HepG2 (cell line): Measurements from ENCODE around the gene NDOR1. TPM values are rescaled to one million over a fixed set of nuclear protein-coding genes. Genes with fewer than 3 reads are reported as not detected.
A peak's percentile ranks its signal among the peaks of the same experiment; 100 is the strongest.

ENCODE experiments used
- AKAP8 ChIP-seq: sonication (generic); formaldehyde crosslinking; IDR thresholded peaks from 2 replicates; pipeline ENCODE4 v1.5.1; 2020; ENCODE audit warnings: mild to moderate bottlenecking, missing genetic modification reagents
- ETV5 ChIP-seq: IDR thresholded peaks from 2 replicates; pipeline ENCODE4 v1.6.1; 2018; ENCODE audit warnings: missing biosample characterization, missing genetic modification reagents, inconsistent platforms, borderline replicate concordance
- GLI4 ChIP-seq: sonication (generic); formaldehyde crosslinking; IDR thresholded peaks from 2 replicates; pipeline ENCODE4 v1.5.1; 2020; ENCODE audit warnings: missing genetic modification reagents, mild to moderate bottlenecking, moderate library complexity, borderline replicate concordance
- HNRNPLL ChIP-seq: fragments of 200-400 bp; formaldehyde crosslinking; IDR thresholded peaks from 2 replicates; pipeline ENCODE4 v1.6.1; 2017; ENCODE audit warnings: mild to moderate bottlenecking, low read depth, low read length; ENCODE audit not compliant: poor library complexity, severe bottlenecking
- KLF16 ChIP-seq, 2 experiments: sonication (generic) in 1 of 2; formaldehyde crosslinking in 1 of 2; IDR thresholded peaks; 2 replicates each; pipeline versions ENCODE4 v1.6.1 to v1.8.0; 2016 to 2023; ENCODE audit warnings: missing genetic modification reagents in 2 of 2, missing compliant biosample characterization in 1 of 2
- MAF1 ChIP-seq: sonication (generic); formaldehyde crosslinking; IDR thresholded peaks from 2 replicates; pipeline ENCODE4 v1.5.0; 2020; ENCODE audit warnings: missing genetic modification reagents, borderline replicate concordance
- MBNL3 ChIP-seq: fragments of 250-450 bp; sonication (Bioruptor Pico); conservative IDR thresholded peaks from 2 replicates; pipeline ENCODE4 v1.8.0; 2022; ENCODE audit warnings: mild to moderate bottlenecking, inconsistent platforms
- NFRKB ChIP-seq: fragments of 450-650 bp; IDR thresholded peaks from 2 replicates; pipeline ENCODE4 v1.6.1; 2017
- SP140L ChIP-seq: sonication (generic); formaldehyde crosslinking; IDR thresholded peaks from 2 replicates; pipeline ENCODE4 v1.4.0; 2020; ENCODE audit warnings: missing genetic modification reagents, borderline replicate concordance
- XBP1 ChIP-seq: sonication (generic); formaldehyde crosslinking; IDR thresholded peaks from 2 replicates; pipeline ENCODE4 v1.5.0; 2020; ENCODE audit warnings: missing genetic modification reagents
- ZBTB21 ChIP-seq: sonication (generic); formaldehyde crosslinking; IDR thresholded peaks from 2 replicates; pipeline ENCODE4 v1.4.0; 2020; ENCODE audit warnings: missing genetic modification reagents
- ZBTB33 ChIP-seq: sonication (generic); formaldehyde crosslinking; IDR thresholded peaks from 2 replicates; pipeline ENCODE4 v1.4.0; 2020; ENCODE audit warnings: missing genetic modification reagents
- ZKSCAN5 ChIP-seq: sonication (generic); formaldehyde crosslinking; IDR thresholded peaks from 2 replicates; pipeline ENCODE4 v1.5.1; 2020; ENCODE audit warnings: mild to moderate bottlenecking, missing genetic modification reagents
- ZNF136 ChIP-seq: sonication (generic); formaldehyde crosslinking; IDR thresholded peaks from 2 replicates; pipeline ENCODE4 v1.8.1; 2022; ENCODE audit warnings: low read depth, mild to moderate bottlenecking, moderate library complexity, missing genetic modification reagents
- ZNF331 ChIP-seq: sonication (generic); formaldehyde crosslinking; IDR thresholded peaks from 2 replicates; pipeline ENCODE4 v1.4.0; 2020; ENCODE audit warnings: missing genetic modification reagents
- ZNF629 ChIP-seq: sonication (generic); formaldehyde crosslinking; conservative IDR thresholded peaks from 2 replicates; pipeline ENCODE4 v1.5.0; 2020; ENCODE audit warnings: missing genetic modification reagents
- polyA plus RNA-seq, 8 experiments: library from polyadenylated mRNA; depleted of rRNA in 3 of 8; stranded (reverse) in 7 of 8; unstranded in 1 of 8; fragments of >200 nt; fragmentation: Illumina TruSeq in 4 of 8; extraction: Trizol in 4 of 8; gene quantifications; 2 replicates each; pipeline versions ENCODE4 v1.2.1 to v1.2.3, GENCODE V29; 2011 to 2016; ENCODE audit warnings: low read depth in 4 of 8, missing spikeins in 1 of 8, mixed read lengths in 1 of 8; ENCODE audit not compliant: insufficient read depth in 1 of 8
- total RNA-seq, 5 experiments: library from RNA; depleted of rRNA; stranded (reverse); fragments of >200 nt; fragmentation: Illumina TruSeq; extraction: Trizol; gene quantifications; 2 replicates each; pipeline ENCODE4 v1.2.3, GENCODE V29; 2016; ENCODE audit warnings: low read depth in 1 of 5
- TF ChIP-seq, protein P1 (sequence below): sonication (generic); formaldehyde crosslinking; IDR thresholded peaks from 2 replicates; pipeline ENCODE4 v1.8.0; 2022; ENCODE audit warnings: mild to moderate bottlenecking, missing genetic modification reagents
- TF ChIP-seq, protein P2 (sequence below), 2 experiments: fragments of 450-650 bp in 1 of 2; sonication (generic) in 1 of 2; formaldehyde crosslinking; IDR thresholded peaks; 2 replicates each; pipeline versions ENCODE4 v1.5.0 to v1.8.0; 2020 to 2022; ENCODE audit warnings: mild to moderate bottlenecking in 1 of 2, missing genetic modification reagents in 1 of 2
- TF ChIP-seq, protein P3 (sequence below): sonication (generic); formaldehyde crosslinking; IDR thresholded peaks from 2 replicates; pipeline ENCODE4 v1.5.1; 2020; ENCODE audit warnings: mild to moderate bottlenecking, missing genetic modification reagents, borderline replicate concordance

Gene NDOR1
- total and polyA plus RNA-seq, 2 of the 13 experiments (the other 11 are each of a cell fraction or from before 2014, with no cell fraction given), result 3.6 to 8.7 TPM

GRCh38 chr9:137236238-137236935, 30.9 kb downstream of the NDOR1 start (continued):
- TF ChIP-seq ZKSCAN5, result no peak
- TF ChIP-seq ZNF331 (CRISPR knock-in tag), result peak; percentile 75; the same call in 1 of the 2 replicates
- TF ChIP-seq KLF16 (CRISPR knock-in tag; IDR thresholded peaks at IDR 0.05), result peak in 1 of 2 experiments; percentile 92; a peak in 2 of 4 replicates
- TF ChIP-seq MAF1 (CRISPR knock-in tag), result 0 out of 2 replicates have a peak, but pooled peaks have one; percentile 6
- TF ChIP-seq, protein P1, sequence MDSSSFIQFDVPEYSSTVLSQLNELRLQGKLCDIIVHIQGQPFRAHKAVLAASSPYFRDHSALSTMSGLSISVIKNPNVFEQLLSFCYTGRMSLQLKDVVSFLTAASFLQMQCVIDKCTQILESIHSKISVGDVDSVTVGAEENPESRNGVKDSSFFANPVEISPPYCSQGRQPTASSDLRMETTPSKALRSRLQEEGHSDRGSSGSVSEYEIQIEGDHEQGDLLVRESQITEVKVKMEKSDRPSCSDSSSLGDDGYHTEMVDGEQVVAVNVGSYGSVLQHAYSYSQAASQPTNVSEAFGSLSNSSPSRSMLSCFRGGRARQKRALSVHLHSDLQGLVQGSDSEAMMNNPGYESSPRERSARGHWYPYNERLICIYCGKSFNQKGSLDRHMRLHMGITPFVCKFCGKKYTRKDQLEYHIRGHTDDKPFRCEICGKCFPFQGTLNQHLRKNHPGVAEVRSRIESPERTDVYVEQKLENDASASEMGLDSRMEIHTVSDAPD (CRISPR knock-in tag), result no peak
- TF ChIP-seq GLI4 (CRISPR knock-in tag), result peak; percentile 73; the same call in 1 of the 2 replicates
- TF ChIP-seq SP140L, result 0 out of 2 replicates have a peak, but pooled peaks have one; percentile 31
- TF ChIP-seq MBNL3 (CRISPR knock-in tag), result no peak
- no peak for TF ChIP-seq ZNF136
- TF ChIP-seq XBP1 (CRISPR knock-in tag), result peak; percentile 66; the same call in 1 of the 2 replicates
- peak; percentile 95 for TF ChIP-seq ZBTB33 (CRISPR knock-in tag)
- peak; percentile 77 for TF ChIP-seq HNRNPLL
- TF ChIP-seq, protein P2, sequence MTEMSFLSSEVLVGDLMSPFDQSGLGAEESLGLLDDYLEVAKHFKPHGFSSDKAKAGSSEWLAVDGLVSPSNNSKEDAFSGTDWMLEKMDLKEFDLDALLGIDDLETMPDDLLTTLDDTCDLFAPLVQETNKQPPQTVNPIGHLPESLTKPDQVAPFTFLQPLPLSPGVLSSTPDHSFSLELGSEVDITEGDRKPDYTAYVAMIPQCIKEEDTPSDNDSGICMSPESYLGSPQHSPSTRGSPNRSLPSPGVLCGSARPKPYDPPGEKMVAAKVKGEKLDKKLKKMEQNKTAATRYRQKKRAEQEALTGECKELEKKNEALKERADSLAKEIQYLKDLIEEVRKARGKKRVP (CRISPR knock-in tag; IDR thresholded peaks at IDR 0.05), result peak in 1 of 2 experiments; percentile 59; a peak in 2 of 4 replicates
- 0 out of 2 replicates have a peak, but pooled peaks have one; percentile 23 for TF ChIP-seq ZNF629 (CRISPR knock-in tag)
- peak; percentile 99 for TF ChIP-seq AKAP8 (CRISPR knock-in tag)
- TF ChIP-seq, protein P3, sequence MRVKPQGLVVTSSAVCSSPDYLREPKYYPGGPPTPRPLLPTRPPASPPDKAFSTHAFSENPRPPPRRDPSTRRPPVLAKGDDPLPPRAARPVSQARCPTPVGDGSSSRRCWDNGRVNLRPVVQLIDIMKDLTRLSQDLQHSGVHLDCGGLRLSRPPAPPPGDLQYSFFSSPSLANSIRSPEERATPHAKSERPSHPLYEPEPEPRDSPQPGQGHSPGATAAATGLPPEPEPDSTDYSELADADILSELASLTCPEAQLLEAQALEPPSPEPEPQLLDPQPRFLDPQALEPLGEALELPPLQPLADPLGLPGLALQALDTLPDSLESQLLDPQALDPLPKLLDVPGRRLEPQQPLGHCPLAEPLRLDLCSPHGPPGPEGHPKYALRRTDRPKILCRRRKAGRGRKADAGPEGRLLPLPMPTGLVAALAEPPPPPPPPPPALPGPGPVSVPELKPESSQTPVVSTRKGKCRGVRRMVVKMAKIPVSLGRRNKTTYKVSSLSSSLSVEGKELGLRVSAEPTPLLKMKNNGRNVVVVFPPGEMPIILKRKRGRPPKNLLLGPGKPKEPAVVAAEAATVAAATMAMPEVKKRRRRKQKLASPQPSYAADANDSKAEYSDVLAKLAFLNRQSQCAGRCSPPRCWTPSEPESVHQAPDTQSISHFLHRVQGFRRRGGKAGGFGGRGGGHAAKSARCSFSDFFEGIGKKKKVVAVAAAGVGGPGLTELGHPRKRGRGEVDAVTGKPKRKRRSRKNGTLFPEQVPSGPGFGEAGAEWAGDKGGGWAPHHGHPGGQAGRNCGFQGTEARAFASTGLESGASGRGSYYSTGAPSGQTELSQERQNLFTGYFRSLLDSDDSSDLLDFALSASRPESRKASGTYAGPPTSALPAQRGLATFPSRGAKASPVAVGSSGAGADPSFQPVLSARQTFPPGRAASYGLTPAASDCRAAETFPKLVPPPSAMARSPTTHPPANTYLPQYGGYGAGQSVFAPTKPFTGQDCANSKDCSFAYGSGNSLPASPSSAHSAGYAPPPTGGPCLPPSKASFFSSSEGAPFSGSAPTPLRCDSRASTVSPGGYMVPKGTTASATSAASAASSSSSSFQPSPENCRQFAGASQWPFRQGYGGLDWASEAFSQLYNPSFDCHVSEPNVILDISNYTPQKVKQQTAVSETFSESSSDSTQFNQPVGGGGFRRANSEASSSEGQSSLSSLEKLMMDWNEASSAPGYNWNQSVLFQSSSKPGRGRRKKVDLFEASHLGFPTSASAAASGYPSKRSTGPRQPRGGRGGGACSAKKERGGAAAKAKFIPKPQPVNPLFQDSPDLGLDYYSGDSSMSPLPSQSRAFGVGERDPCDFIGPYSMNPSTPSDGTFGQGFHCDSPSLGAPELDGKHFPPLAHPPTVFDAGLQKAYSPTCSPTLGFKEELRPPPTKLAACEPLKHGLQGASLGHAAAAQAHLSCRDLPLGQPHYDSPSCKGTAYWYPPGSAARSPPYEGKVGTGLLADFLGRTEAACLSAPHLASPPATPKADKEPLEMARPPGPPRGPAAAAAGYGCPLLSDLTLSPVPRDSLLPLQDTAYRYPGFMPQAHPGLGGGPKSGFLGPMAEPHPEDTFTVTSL (CRISPR knock-in tag), result no peak; the same call in 1 of the 2 replicates
- TF ChIP-seq ZBTB21, result no peak
- TF ChIP-seq NFRKB, result no peak
- TF ChIP-seq ETV5 (CRISPR knock-in tag), result peak; percentile 97
